ENCODE results near the gene POU2F3.

- TF ChIP-seq CTCF (IDR thresholded peaks at IDR 0.05) (no peak), POLR2AphosphoS5 (IDR thresholded peaks at IDR 0.05; ENCODE audit: low read depth, low read length) (no peak), REST (IDR thresholded peaks at IDR 0.05; ENCODE audit: insufficient read depth in 1 of 2, low read depth in 2 of 2, low read length in 1 of 2) (no peak), SIN3A (IDR thresholded peaks at IDR 0.05; ENCODE audit: borderline replicate concordance, insufficient read depth, low read depth, low read length) (no peak)
Observed at GRCh38 chr11:120231963-120232362, 8.0 kb upstream of the POU2F3 start.
